ENCODE results near the gene TAGAP.

GRCh38 chr6:159043947-159044346 lies 844 bp downstream of the TAGAP start:
- TF ChIP-seq CTCF (IDR thresholded peaks at IDR 0.05) (no peak), POLR2AphosphoS5 (IDR thresholded peaks at IDR 0.05) (no peak), POLR2A (IDR thresholded peaks at IDR 0.05) (no peak)

All from suprapubic skin (tissue), 4 donors.